IPS-18a (cell line): ENCODE measurements around the gene OR2T11.
"Not testable (repeated sequence)": the region's sequence is repeated elsewhere in the genome, so short reads cannot be mapped to it uniquely, and the experiment has no call there.

ENCODE experiments used
- H3K27ac ChIP-seq: one replicate; pipeline ENCODE4 v1.5.1; 2013; ENCODE audit warnings: low read length
- H3K27me3 ChIP-seq: one replicate; pipeline ENCODE4 v1.6.1; 2013; ENCODE audit warnings: mild to moderate bottlenecking, low read length; ENCODE audit not compliant: control insufficient read depth, insufficient read depth
- H3K36me3 ChIP-seq: one replicate; pipeline ENCODE4 v1.6.1; 2013; ENCODE audit warnings: low read depth, low read length; ENCODE audit not compliant: control insufficient read depth
- H3K4me1 ChIP-seq: one replicate; pipeline ENCODE4 v1.6.1; 2013; ENCODE audit warnings: low read depth, low read length; ENCODE audit not compliant: control insufficient read depth
- H3K4me3 ChIP-seq: one replicate; pipeline ENCODE4 v1.5.1; 2013; ENCODE audit warnings: low read length
- H3K9ac ChIP-seq: one replicate; pipeline ENCODE4 v1.6.1; 2013; ENCODE audit warnings: mild to moderate bottlenecking, low read length, moderate library complexity
- H3K9me3 ChIP-seq: one replicate; pipeline ENCODE4 v1.6.1; 2013; ENCODE audit warnings: low read depth, low read length; ENCODE audit not compliant: control insufficient read depth

The OR2T11 gene

GRCh38 chr1:248634991-248635390, at the start of gene OR2T11:
Gene OR2T11 (minus strand): TSS chr1:248635091. CDS start chr1:248627128, 7,963 bp downstream.
- H3K27ac ChIP-seq, H3K9ac ChIP-seq, H3K27me3 ChIP-seq, H3K36me3 ChIP-seq, H3K4me3 ChIP-seq, H3K4me1 ChIP-seq: not testable (repeated sequence)
- peaks cover 27% of the 10 kb centered on the region for H3K9me3 ChIP-seq

DNA sequence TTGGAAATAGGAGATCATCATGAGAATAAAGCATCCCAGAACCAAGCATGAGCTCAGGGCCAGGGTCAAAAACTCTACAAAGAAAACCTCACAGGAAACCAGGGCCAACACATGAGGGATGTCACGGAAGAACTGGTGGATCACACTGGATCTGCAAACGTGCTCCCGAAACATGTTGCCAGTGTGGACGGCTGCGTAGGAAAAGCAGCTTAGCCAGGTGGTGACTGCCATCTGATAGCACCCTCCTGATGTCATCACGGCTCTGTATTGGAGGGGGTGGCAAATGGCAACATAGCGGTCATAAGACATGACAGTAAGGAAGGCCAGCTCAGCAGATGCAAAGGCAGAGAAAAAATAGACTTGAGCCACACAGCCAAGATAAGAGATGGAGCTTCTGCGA, 46.8 kb upstream of the OR2T11 start:
- peaks cover 66% of the 10 kb centered on the region for H3K9me3 ChIP-seq
- H3K4me3 ChIP-seq, result no peak overlapping the region
- H3K4me1 ChIP-seq, result no peaks in the 10 kb centered on the region
- H3K27ac ChIP-seq, result no peak overlapping the region
- H3K9ac ChIP-seq, result no peak overlapping the region
- H3K36me3 ChIP-seq, result no peaks in the 10 kb centered on the region
- H3K27me3 ChIP-seq, result no peaks in the 10 kb centered on the region

DNA sequence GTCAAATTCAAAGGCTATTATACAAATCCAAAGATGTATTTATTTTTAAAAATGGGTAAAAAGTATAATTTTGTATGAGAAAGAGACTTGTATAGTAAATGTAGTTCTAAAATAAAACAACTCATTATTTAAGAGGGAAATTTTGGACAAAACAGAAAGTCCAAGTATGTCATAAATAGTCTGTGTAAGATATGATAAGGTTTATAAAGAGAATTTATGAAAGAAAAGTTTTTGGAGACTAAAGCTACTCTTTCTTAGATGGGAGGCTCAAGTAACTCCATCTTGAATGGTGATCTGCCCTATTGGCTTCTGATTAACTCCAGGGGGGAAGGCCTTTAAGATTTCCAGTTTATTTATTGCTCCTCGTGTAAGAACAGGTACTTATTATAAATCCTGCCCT, 35.1 kb upstream of the OR2T11 start:
- H3K27ac ChIP-seq, result no peak overlapping the region
- no peaks in the 10 kb centered on the region for H3K4me1 ChIP-seq
- no peaks in the 10 kb centered on the region for H3K27me3 ChIP-seq
- H3K4me3 ChIP-seq, result no peak overlapping the region
- peaks cover 54% of the 10 kb centered on the region for H3K9me3 ChIP-seq
- H3K9ac ChIP-seq, result no peak overlapping the region
- H3K36me3 ChIP-seq, result no peaks in the 10 kb centered on the region

DNA sequence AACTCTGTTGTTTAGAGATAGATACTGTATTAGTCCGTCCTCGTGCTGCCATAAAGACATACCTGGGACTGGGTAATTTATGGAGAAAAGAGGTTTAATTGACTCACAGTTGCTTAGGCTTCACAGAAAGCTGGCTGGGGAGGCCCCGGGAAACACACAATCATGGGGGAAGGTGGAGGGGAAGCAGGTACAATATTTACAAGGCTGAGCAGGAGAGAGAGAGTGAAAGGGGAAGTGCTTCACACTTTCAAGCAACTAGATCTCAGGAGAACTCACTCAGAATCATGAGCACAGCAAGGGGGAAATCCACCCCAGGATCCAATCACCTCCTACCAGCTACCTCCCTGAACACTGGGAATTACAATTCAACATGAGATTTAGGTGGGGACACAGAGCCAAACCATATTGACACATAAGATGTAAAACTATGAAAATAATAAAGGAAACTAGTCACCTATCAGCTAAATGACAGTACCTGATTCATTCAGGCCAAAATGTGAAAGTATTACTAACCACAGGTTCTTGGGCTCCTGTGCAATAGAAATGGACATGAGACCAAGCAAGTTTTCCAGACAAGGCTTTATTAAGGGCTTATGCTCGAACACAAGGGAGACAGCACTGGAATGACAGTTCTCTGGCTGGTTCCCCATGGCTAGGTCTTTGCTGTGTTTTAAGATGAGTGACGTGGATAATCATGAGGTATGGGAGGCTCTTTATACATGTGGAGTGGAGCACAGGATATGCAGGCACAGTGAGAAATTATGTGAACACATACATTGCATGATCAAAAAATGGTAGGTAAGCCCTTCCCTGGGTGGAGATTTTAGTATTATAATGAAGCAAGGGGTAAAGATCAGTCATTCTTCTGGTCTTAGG, 28.8 kb upstream of the OR2T11 start:
- peaks cover 31% of the 10 kb centered on the region for H3K9me3 ChIP-seq
- H3K4me1 ChIP-seq, H3K9ac ChIP-seq, H3K27ac ChIP-seq, H3K36me3 ChIP-seq, H3K27me3 ChIP-seq, H3K4me3 ChIP-seq: not testable (repeated sequence)

DNA sequence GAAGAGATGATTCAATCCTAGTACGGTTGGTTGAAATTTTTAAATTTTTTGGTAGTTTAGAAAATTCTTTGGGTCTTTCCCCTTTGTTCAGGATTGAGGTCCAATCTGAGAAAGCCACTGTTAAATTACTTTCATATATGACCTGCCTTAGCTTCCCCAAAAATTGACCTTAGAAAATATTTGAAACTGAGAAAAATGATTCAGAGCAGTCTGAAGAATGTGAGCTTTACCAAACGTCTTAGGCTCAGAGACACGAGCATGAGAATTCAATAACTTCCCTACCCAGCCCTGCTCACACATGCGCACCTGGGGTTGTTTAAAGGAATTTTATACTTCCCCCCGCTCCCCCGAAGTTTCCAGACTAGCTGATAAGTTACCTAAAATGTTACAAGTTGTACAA, 21.9 kb upstream of the OR2T11 start:
- H3K27ac ChIP-seq, H3K27me3 ChIP-seq, H3K9ac ChIP-seq, H3K9me3 ChIP-seq, H3K4me3 ChIP-seq, H3K4me1 ChIP-seq, H3K36me3 ChIP-seq: not testable (repeated sequence)

- not testable (repeated sequence) for H3K27ac ChIP-seq, H3K4me3 ChIP-seq, H3K9me3 ChIP-seq, H3K9ac ChIP-seq, H3K4me1 ChIP-seq, H3K27me3 ChIP-seq, H3K36me3 ChIP-seq
Observed at GRCh38 chr1:248655354-248655753, 20.5 kb upstream of the OR2T11 start, which contains the start of gene OR2T27. Gene OR2T27 (minus strand): TSS chr1:248655528. CDS start chr1:248650884, 4,644 bp downstream.

- H3K27ac ChIP-seq, H3K9ac ChIP-seq, H3K4me1 ChIP-seq, H3K36me3 ChIP-seq, H3K4me3 ChIP-seq, H3K27me3 ChIP-seq, H3K9me3 ChIP-seq: not testable (repeated sequence)
Observed at GRCh38 chr1:248648770-248649536, 14.1 kb upstream of the OR2T11 start.

GRCh38 chr1:248645178-248645577, 10.3 kb upstream of the OR2T11 start, which contains the start of gene OR2T35:
Gene OR2T35 (minus strand): TSS chr1:248645278. CDS start chr1:248639258, 6,020 bp downstream.
- H3K27ac ChIP-seq, H3K36me3 ChIP-seq, H3K9ac ChIP-seq, H3K27me3 ChIP-seq, H3K4me1 ChIP-seq, H3K4me3 ChIP-seq, H3K9me3 ChIP-seq: not testable (repeated sequence)

DNA sequence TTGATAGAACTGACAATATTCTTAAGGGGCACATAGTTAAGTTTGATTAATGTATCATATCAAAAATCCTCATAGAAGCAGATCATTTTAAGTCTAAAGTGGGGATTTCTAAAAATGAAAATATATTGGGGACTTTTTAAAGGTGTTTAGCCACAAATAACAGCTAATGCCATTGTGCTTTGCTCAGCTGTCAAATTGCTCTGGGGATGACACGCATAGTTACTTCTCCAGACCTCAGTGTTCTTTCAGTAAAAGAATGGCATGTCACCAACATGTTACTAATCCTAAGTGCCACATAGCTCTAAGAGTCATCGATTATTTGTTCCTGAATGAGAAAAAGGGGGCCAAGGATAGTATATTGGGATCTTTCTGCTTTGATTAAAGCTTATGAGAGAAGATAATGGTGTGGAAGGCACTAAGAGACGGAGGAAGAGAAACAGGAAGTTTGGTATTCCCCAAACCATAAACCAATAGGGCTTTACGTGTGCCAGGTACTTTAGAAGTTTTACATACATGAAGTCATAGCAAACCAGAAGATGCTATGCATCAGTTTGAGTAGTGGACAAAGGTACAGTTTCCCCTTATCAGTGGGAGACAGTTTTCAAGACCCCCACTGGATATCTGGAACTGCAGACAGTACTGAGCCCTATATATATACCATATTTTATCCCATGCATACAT, 8.2 kb upstream of the OR2T11 start:
- not testable (repeated sequence) for H3K4me1 ChIP-seq, H3K9ac ChIP-seq, H3K9me3 ChIP-seq, H3K4me3 ChIP-seq, H3K36me3 ChIP-seq, H3K27me3 ChIP-seq, H3K27ac ChIP-seq

- H3K4me3 ChIP-seq, H3K36me3 ChIP-seq, H3K27ac ChIP-seq, H3K27me3 ChIP-seq, H3K9ac ChIP-seq, H3K4me1 ChIP-seq, H3K9me3 ChIP-seq: not testable (repeated sequence)
Observed at GRCh38 chr1:248641583-248641982, 6.7 kb upstream of the OR2T11 start.

GRCh38 chr1:248640906-248641305, 6.0 kb upstream of the OR2T11 start:
- H3K27ac ChIP-seq, H3K4me3 ChIP-seq, H3K4me1 ChIP-seq, H3K36me3 ChIP-seq, H3K9me3 ChIP-seq, H3K9ac ChIP-seq, H3K27me3 ChIP-seq: not testable (repeated sequence)
